A549 (cell line): ENCODE measurements around the gene ANKRD35. TPM values are rescaled to one million over a fixed set of nuclear protein-coding genes. Genes with fewer than 3 reads are reported as not detected.
A peak's percentile ranks its signal among the peaks of the same experiment; 100 is the strongest.

Experiments
- ATAC-seq, 2 experiments: fragments of 200-7000 bp in 1 of 2; fragments of >200 bp in 1 of 2; cut with Nextera tagmentation in 1 of 2; cut with Tn5 transposase in 1 of 2; 3 replicates each; pipeline versions ENCODE4 v1.8.0 to v1.9.1; 2018 to 2020; ENCODE audit warnings: mild to moderate bottlenecking in 1 of 2, moderate library complexity in 1 of 2
- CTCF ChIA-PET: fragments of 300-600 bp; sonication (Branson Sonifier 250); formaldehyde crosslinking; extraction: SDS; loops from one replicate; lab custom pipeline; 2021; ENCODE audit warnings: antibody characterized with exemption, inconsistent platforms; lab: Yijun Ruan, JAX
- POLR2A ChIA-PET: fragments of 350-600 bp; formaldehyde crosslinking; extraction: SDS; loops from one replicate; lab custom pipeline; 2021; ENCODE audit warnings: antibody characterized with exemption, inconsistent platforms; lab: Yijun Ruan, JAX
- DNase-seq, 2 experiments: peaks; one replicate each; pipeline versions ENCODE4 v3.0.0 to v3.0.0-alpha.2; 2011 to 2016; ENCODE audit warnings: low read depth in 1 of 2, low spot score in 1 of 2
- FAIRE-seq: peaks from 2 replicates; lab custom pipeline; 2011; peaks lifted over from hg19 to GRCh38; lab: Jason Lieb, UNC
- H3K27ac ChIP-seq, 2 experiments: fragments of >200 bp; sonication (Bioruptor Twin); formaldehyde crosslinking; 3 replicates each; pipeline ENCODE4 v1.5.1; 2016 to 2017
- H3K4me1 ChIP-seq: fragments of >200 bp; sonication (Bioruptor Twin); formaldehyde crosslinking; 3 replicates; pipeline ENCODE4 v1.6.1; 2016
- H3K4me2 ChIP-seq: fragments of >200 bp; sonication (Bioruptor Twin); formaldehyde crosslinking; 3 replicates; pipeline ENCODE4 v1.6.1; 2016
- H3K4me3 ChIP-seq: fragments of >200 bp; sonication (Bioruptor Twin); formaldehyde crosslinking; 3 replicates; pipeline ENCODE4 v1.5.1; 2016
- H3K9me3 ChIP-seq: fragments of >200 bp; sonication (Bioruptor Twin); formaldehyde crosslinking; 3 replicates; pipeline ENCODE4 v1.6.1; 2016
- CBX2 ChIP-seq: fragments of 200-600 bp; sonication (generic); IDR thresholded peaks from 2 replicates; pipeline ENCODE4 v1.6.1; 2016; ENCODE audit warnings: low read depth, mild to moderate bottlenecking, borderline replicate concordance
- CEBPB ChIP-seq, 2 experiments: fragments of >200 bp in 1 of 2; sonication (Bioruptor Twin) in 1 of 2; formaldehyde crosslinking in 1 of 2; IDR thresholded peaks; 2 replicates each; pipeline ENCODE4 v1.6.1; 2012 to 2016
- CHD2 ChIP-seq: fragments of 150-350 bp; IDR thresholded peaks from 2 replicates; pipeline ENCODE4 v1.6.1; 2014; ENCODE audit warnings: low read length; ENCODE audit not compliant: partially characterized antibody
- CTCF ChIP-seq: fragments of >200 bp; sonication (Bioruptor Twin); formaldehyde crosslinking; IDR thresholded peaks from 3 replicates; pipeline ENCODE4 v1.5.1; 2016
- E2F6 ChIP-seq: IDR thresholded peaks from 2 replicates; pipeline ENCODE4 v1.6.1; 2012; ENCODE audit warnings: low read depth, borderline replicate concordance
- EHF ChIP-seq: fragments of 250-450 bp; sonication (Bioruptor Pico); IDR thresholded peaks from 2 replicates; pipeline ENCODE4 v1.5.0; 2020; ENCODE audit warnings: mild to moderate bottlenecking
- JUN ChIP-seq, 2 experiments: fragments of >200 bp; sonication (Bioruptor Twin); formaldehyde crosslinking; IDR thresholded peaks; 2 replicates in 1 of 2; 3 replicates in 1 of 2; pipeline ENCODE4 v1.6.1; 2016 to 2017
- JUNB ChIP-seq: fragments of >200 bp; sonication (Bioruptor Twin); formaldehyde crosslinking; IDR thresholded peaks from 2 replicates; pipeline ENCODE4 v1.6.1; 2016
- MAFK ChIP-seq: fragments of 450-650 bp; IDR thresholded peaks from 2 replicates; pipeline ENCODE4 v1.6.1; 2014; ENCODE audit not compliant: partially characterized antibody
- MAX ChIP-seq: IDR thresholded peaks from 2 replicates; pipeline ENCODE4 v1.6.1; 2012
- PHF8 ChIP-seq: fragments of 200-600 bp; sonication (generic); IDR thresholded peaks from 2 replicates; pipeline ENCODE4 v1.6.1; 2016; ENCODE audit warnings: low read depth, mild to moderate bottlenecking, antibody characterized with exemption, moderate library complexity, borderline replicate concordance
- POLR2A ChIP-seq: IDR thresholded peaks from 2 replicates; pipeline ENCODE4 v1.6.1; 2012; ENCODE audit warnings: mild to moderate bottlenecking, low read length
- POLR2AphosphoS2 ChIP-seq: conservative IDR thresholded peaks from 2 replicates; pipeline ENCODE4 v1.6.1; 2012; ENCODE audit warnings: low read length, improper control_type of control experiment, inconsistent platforms
- RAD21 ChIP-seq, 2 experiments: fragments of >200 bp in 1 of 2; sonication (Bioruptor Twin) in 1 of 2; formaldehyde crosslinking in 1 of 2; IDR thresholded peaks in 1 of 2; conservative IDR thresholded peaks in 1 of 2; 2 replicates in 1 of 2; 3 replicates in 1 of 2; pipeline ENCODE4 v1.6.1; 2012 to 2018; ENCODE audit warnings: inconsistent platforms in 1 of 2
- SMC3 ChIP-seq: fragments of >200 bp; sonication (Bioruptor Twin); formaldehyde crosslinking; IDR thresholded peaks from 3 replicates; pipeline ENCODE4 v1.6.1; 2018; ENCODE audit warnings: inconsistent platforms
- ZC3H11A ChIP-seq: fragments of 450-650 bp; IDR thresholded peaks from 2 replicates; pipeline ENCODE4 v1.6.1; 2014; ENCODE audit warnings: antibody characterized with exemption, mild to moderate bottlenecking
- ZFP36 ChIP-seq: fragments of 450-650 bp; IDR thresholded peaks from 2 replicates; pipeline ENCODE4 v1.6.1; 2014; ENCODE audit warnings: borderline replicate concordance; ENCODE audit not compliant: partially characterized antibody
- ZNF302 ChIP-seq: fragments of 250-450 bp; sonication (Bioruptor Pico); IDR thresholded peaks from 2 replicates; pipeline ENCODE4 v1.9.0; 2021; ENCODE audit warnings: inconsistent platforms, mild to moderate bottlenecking, moderate library complexity
- WGBS: methylation state at CpG from one replicate; pipeline ENCODE4 v1.1.6; 2017; ENCODE audit errors: missing lambda C conversion rate; 5-methylcytosine and 5-hydroxymethylcytosine counted together
- polyA plus RNA-seq, 4 experiments: library from polyadenylated mRNA; depleted of rRNA in 3 of 4; stranded (reverse); fragments of >200 nt; fragmentation: RNase III in 1 of 4; extraction: RNeasy Plus Mini Kit Qiagen cat#74134 plus additional on column Dnase treatment in 1 of 4; gene quantifications; 2 replicates in 3 of 4; 3 replicates in 1 of 4; pipeline ENCODE4 v1.2.3, GENCODE V29; 2011 to 2017
- TF ChIP-seq, protein P1 (sequence below): IDR thresholded peaks from 2 replicates; pipeline ENCODE4 v1.6.1; 2012
- TF ChIP-seq, protein P2 (sequence below): fragments of >200 bp; sonication (Bioruptor Twin); formaldehyde crosslinking; IDR thresholded peaks from 3 replicates; pipeline ENCODE4 v1.6.1; 2016
- TF ChIP-seq, protein P3 (sequence below): fragments of 250-450 bp; sonication (Bioruptor Pico); IDR thresholded peaks from 2 replicates; pipeline ENCODE4 v1.5.0; 2021; ENCODE audit warnings: mild to moderate bottlenecking, moderate library complexity, borderline replicate concordance

ANKRD35 gene
- polyA plus RNA-seq, 2 of the 4 experiments (the other 2 are of a cell fraction): not detected

DNA sequence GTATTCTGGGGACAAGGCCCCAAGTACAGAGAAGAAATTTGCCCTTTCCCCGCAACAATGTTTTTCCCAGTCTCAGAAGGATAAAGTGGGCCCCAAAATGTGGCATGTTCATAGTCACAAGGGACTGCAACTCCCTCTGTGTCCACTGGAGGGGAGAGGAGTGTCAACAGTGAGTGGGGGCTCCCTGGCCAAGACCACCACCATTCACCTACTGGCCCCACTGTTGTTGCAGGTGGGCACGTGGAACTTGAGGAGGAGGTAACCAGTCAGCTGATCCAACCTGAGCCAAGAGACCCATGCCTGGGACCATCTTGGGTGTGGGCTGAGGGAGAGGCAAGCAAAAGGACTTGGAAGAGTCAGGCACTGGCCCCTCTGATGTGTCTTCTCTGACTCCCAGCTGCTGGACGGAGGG is 39.5 kb downstream of the ANKRD35 start:
- Histone ChIP-seq H3K4me2 (peak overlapping the region; percentile 95), H3K27ac (peak overlapping the region; percentile 82 to 95)
- 72% methylated on average over 3 of the region's 3 CpGs for WGBS
- TF ChIP-seq CTCF: peak; percentile 32; the same call in 2 of the 3 replicates
- TF ChIP-seq CHD2: no peak
- no peak for TF ChIP-seq MAFK
- no peak for TF ChIP-seq CBX2
- TF ChIP-seq RAD21 (conservative IDR thresholded peaks at IDR 0.05 in 1 of 2, IDR thresholded peaks at IDR 0.05 in 1 of 2): peak; percentile 39 to 41; a peak in 4 of 5 replicates
- TF ChIP-seq, protein P1, sequence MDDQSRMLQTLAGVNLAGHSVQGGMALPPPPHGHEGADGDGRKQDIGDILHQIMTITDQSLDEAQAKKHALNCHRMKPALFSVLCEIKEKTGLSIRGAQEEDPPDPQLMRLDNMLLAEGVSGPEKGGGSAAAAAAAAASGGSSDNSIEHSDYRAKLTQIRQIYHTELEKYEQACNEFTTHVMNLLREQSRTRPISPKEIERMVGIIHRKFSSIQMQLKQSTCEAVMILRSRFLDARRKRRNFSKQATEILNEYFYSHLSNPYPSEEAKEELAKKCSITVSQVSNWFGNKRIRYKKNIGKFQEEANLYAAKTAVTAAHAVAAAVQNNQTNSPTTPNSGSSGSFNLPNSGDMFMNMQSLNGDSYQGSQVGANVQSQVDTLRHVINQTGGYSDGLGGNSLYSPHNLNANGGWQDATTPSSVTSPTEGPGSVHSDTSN: 0 out of 2 replicates have a peak, but pooled peaks have one; percentile 23
- TF ChIP-seq SMC3: 0 out of 3 replicates have a peak, but pooled peaks have one; percentile 19
- no peak for TF ChIP-seq POLR2A
- TF ChIP-seq EHF (CRISPR knock-in tag): no peak
- TF ChIP-seq, all 56 proteins: peak for 4
- POLR2A ChIA-PET: interaction anchor here (1.2 to 3.3 kb wide), 6 partner anchors 12 to 112 kb away, joined by 3 to 48 read pairs (median 10); partner anchors contain the start of genes ANKRD35, LIX1L, PIAS3 and POLR3C
- ATAC-seq (peak; percentile 70 to 76), FAIRE-seq (no peak), DNase-seq (peak; percentile 38 to 77)
- no peaks in the 10 kb centered on the region for H3K9me3 ChIP-seq
- CTCF ChIA-PET: interaction anchor here (0.9 to 7.8 kb wide), 34 partner anchors 8 to 187 kb away, joined by 3 to 185 read pairs (median 8); partner anchors contain the start of genes ITGA10, LIX1L, PIAS3 and POLR3C
- H3K4me1 ChIP-seq: peaks cover 4% of the 10 kb centered on the region; the same call in 1 of the 3 replicates
- peak overlapping the region; percentile 55 for H3K4me3 ChIP-seq

GRCh38 chr1:145845514-145846161 is 40.0 kb downstream of the ANKRD35 start, which contains the start of gene NUDT17:
TSS of gene NUDT17 (plus strand) at chr1:145845630. CDS start at chr1:145845641, 11 bp downstream.
- Histone ChIP-seq H3K4me3 (peak within 1 kb of the TSS; percentile 55), H3K27ac (peak within 1 kb of the TSS; percentile 82 to 95), H3K9me3 (no peaks in the 10 kb centered on the region), H3K4me2 (peak within 1 kb of the TSS; percentile 95), H3K4me1 (peaks cover 4% of the 10 kb centered on the region; the same call in 1 of the 3 replicates)
- DNase-seq (peak; percentile 79 to 93), FAIRE-seq (no peak), ATAC-seq (peak; percentile 82 to 89)
- ChIA-PET POLR2A (interaction anchor here (0.5 to 3.3 kb wide), 10 partner anchors 11 to 186 kb away, joined by 3 to 48 read pairs (median 6); partner anchors contain the start of genes ANKRD35, ITGA10, LIX1L and PIAS3), CTCF (interaction anchor here (0.7 to 7.8 kb wide), 56 partner anchors 7 to 186 kb away, joined by 3 to 185 read pairs (median 5); partner anchors contain the start of genes ANKRD35, HJV, ITGA10 and LIX1L)
- under 1% methylated on average over 36 of the region's 50 CpGs for WGBS
- TF ChIP-seq POLR2A (peak; percentile 51), PHF8 (peak; percentile 61; the same call in 1 of the 2 replicates), ZC3H11A (no peak), POLR2AphosphoS2 (peak; percentile 37; the same call in 1 of the 2 replicates), RAD21 (conservative IDR thresholded peaks at IDR 0.05 in 1 of 2, IDR thresholded peaks at IDR 0.05 in 1 of 2) (peak; percentile 57 to 66), ZFP36 (no peak), CTCF (peak; percentile 92), JUN (IDR thresholded peaks at IDR 0.05) (peak in 1 of 2 experiments; percentile 39; a peak in 1 of 5 replicates), E2F6 (peak; percentile 78), ZNF302 (CRISPR knock-in tag) (no peak), SMC3 (peak; percentile 85), CEBPB (IDR thresholded peaks at IDR 0.05) (no peak), MAX (peak; percentile 59; the same call in 1 of the 2 replicates), JUNB (no peak), CHD2 (peak; percentile 35)
- TF ChIP-seq, protein P2, sequence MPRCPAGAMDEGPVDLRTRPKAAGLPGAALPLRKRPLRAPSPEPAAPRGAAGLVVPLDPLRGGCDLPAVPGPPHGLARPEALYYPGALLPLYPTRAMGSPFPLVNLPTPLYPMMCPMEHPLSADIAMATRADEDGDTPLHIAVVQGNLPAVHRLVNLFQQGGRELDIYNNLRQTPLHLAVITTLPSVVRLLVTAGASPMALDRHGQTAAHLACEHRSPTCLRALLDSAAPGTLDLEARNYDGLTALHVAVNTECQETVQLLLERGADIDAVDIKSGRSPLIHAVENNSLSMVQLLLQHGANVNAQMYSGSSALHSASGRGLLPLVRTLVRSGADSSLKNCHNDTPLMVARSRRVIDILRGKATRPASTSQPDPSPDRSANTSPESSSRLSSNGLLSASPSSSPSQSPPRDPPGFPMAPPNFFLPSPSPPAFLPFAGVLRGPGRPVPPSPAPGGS: 0 out of 3 replicates have a peak, but pooled peaks have one; percentile 34
- TF ChIP-seq, protein P1: 0 out of 2 replicates have a peak, but pooled peaks have one; percentile 26
- TF ChIP-seq, protein P3, sequence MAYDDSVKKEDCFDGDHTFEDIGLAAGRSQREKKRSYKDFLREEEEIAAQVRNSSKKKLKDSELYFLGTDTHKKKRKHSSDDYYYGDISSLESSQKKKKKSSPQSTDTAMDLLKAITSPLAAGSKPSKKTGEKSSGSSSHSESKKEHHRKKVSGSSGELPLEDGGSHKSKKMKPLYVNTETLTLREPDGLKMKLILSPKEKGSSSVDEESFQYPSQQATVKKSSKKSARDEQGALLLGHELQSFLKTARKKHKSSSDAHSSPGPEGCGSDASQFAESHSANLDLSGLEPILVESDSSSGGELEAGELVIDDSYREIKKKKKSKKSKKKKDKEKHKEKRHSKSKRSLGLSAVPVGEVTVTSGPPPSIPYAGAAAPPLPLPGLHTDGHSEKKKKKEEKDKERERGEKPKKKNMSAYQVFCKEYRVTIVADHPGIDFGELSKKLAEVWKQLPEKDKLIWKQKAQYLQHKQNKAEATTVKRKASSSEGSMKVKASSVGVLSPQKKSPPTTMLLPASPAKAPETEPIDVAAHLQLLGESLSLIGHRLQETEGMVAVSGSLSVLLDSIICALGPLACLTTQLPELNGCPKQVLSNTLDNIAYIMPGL (CRISPR knock-in tag): peak; percentile 90
